H9 (cell line): ENCODE results near the gene DAAM1. TPM values are rescaled to one million over a fixed set of nuclear protein-coding genes. Genes with fewer than 3 reads are reported as not detected.

ENCODE experiments used
- DNase-seq: peaks from one replicate; pipeline ENCODE4 v3.0.0-alpha.2; 2017
- H2AFZ ChIP-seq: one replicate; pipeline ENCODE4 v1.6.1; 2013; ENCODE audit warnings: mild to moderate bottlenecking, low read length, control low read depth, moderate library complexity
- H2AK5ac ChIP-seq: 2 replicates; pipeline ENCODE4 v1.6.1; 2013; ENCODE audit warnings: low read length, control low read depth, mixed read lengths; ENCODE audit not compliant: insufficient read length
- H2BK120ac ChIP-seq: one replicate; pipeline ENCODE4 v1.6.1; 2013; ENCODE audit warnings: low read depth, mild to moderate bottlenecking, low read length, control low read depth, inconsistent platforms; ENCODE audit not compliant: poor library complexity, severe bottlenecking
- H2BK12ac ChIP-seq: 2 replicates; pipeline ENCODE4 v1.6.1; 2013; ENCODE audit warnings: low read length, control low read depth, mixed read lengths, low read depth; ENCODE audit not compliant: insufficient read length
- H2BK15ac ChIP-seq: 2 replicates; pipeline ENCODE4 v1.6.1; 2013; ENCODE audit warnings: low read depth, low read length, control low read depth
- H2BK20ac ChIP-seq: one replicate; pipeline ENCODE4 v1.6.1; 2013; ENCODE audit warnings: low read depth, mild to moderate bottlenecking, low read length, control low read depth, inconsistent platforms; ENCODE audit not compliant: poor library complexity, severe bottlenecking
- H2BK5ac ChIP-seq: 2 replicates; pipeline ENCODE4 v1.6.1; 2013; ENCODE audit warnings: low read length, control low read depth, mixed read lengths; ENCODE audit not compliant: insufficient read length
- H3K14ac ChIP-seq: 2 replicates; pipeline ENCODE4 v1.6.1; 2013; ENCODE audit warnings: low read length, control low read depth; ENCODE audit not compliant: insufficient read depth
- H3K18ac ChIP-seq: 2 replicates; pipeline ENCODE4 v1.6.1; 2013; ENCODE audit warnings: low read depth, mild to moderate bottlenecking, mixed read lengths, low read length, control low read depth; ENCODE audit not compliant: insufficient read length
- H3K23ac ChIP-seq: 2 replicates; pipeline ENCODE4 v1.6.1; 2013; ENCODE audit warnings: low read length, control low read depth, mixed read lengths, low read depth; ENCODE audit not compliant: insufficient read length
- H3K23me2 ChIP-seq: 2 replicates; pipeline ENCODE4 v1.6.1; 2013; ENCODE audit warnings: low read depth, mild to moderate bottlenecking, mixed read lengths, low read length, control low read depth; ENCODE audit not compliant: insufficient read length, poor library complexity, severe bottlenecking
- H3K27ac ChIP-seq: 2 replicates; pipeline ENCODE4 v1.5.1; 2013; ENCODE audit warnings: low read length, control low read depth, mixed read lengths, low read depth; ENCODE audit not compliant: insufficient read length
- H3K27me3 ChIP-seq: 2 replicates; pipeline ENCODE4 v1.6.1; 2013; ENCODE audit warnings: low read length, control low read depth, inconsistent platforms; ENCODE audit not compliant: insufficient read depth
- H3K4ac ChIP-seq: 2 replicates; pipeline ENCODE4 v1.6.1; 2013; ENCODE audit warnings: low read depth, mild to moderate bottlenecking, control low read depth, inconsistent platforms, low read length, moderate library complexity
- H3K4me1 ChIP-seq: 2 replicates; pipeline ENCODE4 v1.6.1; 2013; ENCODE audit warnings: low read length, control low read depth, inconsistent platforms; ENCODE audit not compliant: insufficient read depth
- H3K4me2 ChIP-seq: 2 replicates; pipeline ENCODE4 v1.6.1; 2013; ENCODE audit warnings: low read length, control low read depth, mixed read lengths; ENCODE audit not compliant: insufficient read length, insufficient read depth
- H3K56ac ChIP-seq: 2 replicates; pipeline ENCODE4 v1.6.1; 2013; ENCODE audit warnings: low read depth, mild to moderate bottlenecking, mixed read lengths, low read length, control low read depth; ENCODE audit not compliant: insufficient read length
- H3K79me1 ChIP-seq: 2 replicates; pipeline ENCODE4 v1.6.1; 2013; ENCODE audit warnings: low read depth, mild to moderate bottlenecking, moderate library complexity, low read length, control low read depth, inconsistent platforms; ENCODE audit not compliant: insufficient read depth, poor library complexity, severe bottlenecking
- H3K79me2 ChIP-seq: 2 replicates; pipeline ENCODE4 v1.6.1; 2013; ENCODE audit warnings: low read length, control low read depth, inconsistent platforms; ENCODE audit not compliant: insufficient read depth
- H3K9ac ChIP-seq: 2 replicates; pipeline ENCODE4 v1.6.1; 2013; ENCODE audit warnings: low read length, control low read depth, mixed read lengths; ENCODE audit not compliant: insufficient read length; ENCODE audit errors: extremely low read depth
- H3K9me3 ChIP-seq: one replicate; pipeline ENCODE4 v1.6.1; 2013; ENCODE audit warnings: low read depth, low read length, inconsistent platforms; ENCODE audit not compliant: control insufficient read depth
- H3T11ph ChIP-seq: one replicate; pipeline ENCODE4 v1.6.1; 2013; ENCODE audit warnings: mild to moderate bottlenecking, low read length, control low read depth, inconsistent platforms
- H4K20me1 ChIP-seq: one replicate; pipeline ENCODE4 v1.6.1; 2013; ENCODE audit not compliant: control insufficient read depth, insufficient read length, insufficient read depth
- H4K5ac ChIP-seq: 2 replicates; pipeline ENCODE4 v1.6.1; 2013; ENCODE audit warnings: low read depth, mild to moderate bottlenecking, mixed read lengths, low read length, control low read depth; ENCODE audit not compliant: insufficient read length
- H4K8ac ChIP-seq: replicated peaks from 2 replicates; pipeline ENCODE4 v1.6.1; 2013; ENCODE audit warnings: low read length, control low read depth, mixed read lengths, low read depth; ENCODE audit not compliant: insufficient read length
- H4K91ac ChIP-seq: 2 replicates; pipeline ENCODE4 v1.6.1; 2013; ENCODE audit warnings: low read depth, mild to moderate bottlenecking, moderate library complexity, mixed read lengths, low read length, control low read depth; ENCODE audit not compliant: insufficient read length
- H3K27ac Mint-ChIP-seq, 3 experiments: 2 replicates in 2 of 3; 3 replicates in 1 of 3; pipeline ENCODE4 v1.8.0; 2020 to 2021; ENCODE audit warnings: mixed read lengths in 3 of 3, mild to moderate bottlenecking in 1 of 3, moderate library complexity in 1 of 3
- H3K27me3 Mint-ChIP-seq: 2 replicates; pipeline ENCODE4 v1.8.0; 2021; ENCODE audit warnings: low read depth, mild to moderate bottlenecking, moderate library complexity, mixed read lengths
- H3K36me3 Mint-ChIP-seq, 3 experiments: 2 replicates in 2 of 3; 3 replicates in 1 of 3; pipeline ENCODE4 v1.8.0; 2020 to 2021; ENCODE audit warnings: low read depth in 3 of 3, mixed read lengths in 3 of 3; ENCODE audit not compliant: insufficient read depth in 1 of 3
- H3K4me1 Mint-ChIP-seq, 2 experiments: 2 replicates each; pipeline ENCODE4 v1.8.0; 2020; ENCODE audit warnings: mixed read lengths in 2 of 2
- H3K4me3 Mint-ChIP-seq, 2 experiments: 2 replicates in 1 of 2; 3 replicates in 1 of 2; pipeline ENCODE4 v1.8.0; 2020 to 2021; ENCODE audit warnings: mild to moderate bottlenecking in 2 of 2, mixed read lengths in 2 of 2, moderate library complexity in 1 of 2
- H3K9me3 Mint-ChIP-seq, 2 experiments: 2 replicates in 1 of 2; 3 replicates in 1 of 2; pipeline ENCODE4 v1.8.0; 2020; ENCODE audit warnings: mild to moderate bottlenecking in 2 of 2, mixed read lengths in 2 of 2, moderate library complexity in 1 of 2
- CTCF ChIP-seq: fragments of 200-600 bp; sonication (generic); conservative IDR thresholded peaks from 3 replicates; pipeline ENCODE4 v1.8.0; 2021; ENCODE audit warnings: antibody characterized with exemption, mild to moderate bottlenecking
- WGBS: extraction: QIAGEN DNeasy Blood & Tissue Kit; methylation state at CpG from one replicate; pipeline ENCODE4 v1.1.7; 2013; ENCODE audit warnings: missing lambda C conversion rate, low lambda C conversion rate, mixed read lengths; ENCODE audit not compliant: insufficient read length; ENCODE audit errors: extremely low coverage; 5-methylcytosine and 5-hydroxymethylcytosine counted together
- total RNA-seq: library from RNA; stranded (reverse); gene quantifications from 2 replicates; pipeline ENCODE4 v1.2.1, GENCODE V29; 2021

The DAAM1 gene
- total RNA-seq, 1 experiment from 2014 or later = 19.5 TPM

- Histone ChIP-seq H2AK5ac (no peak overlapping the region), H2BK120ac (no peak overlapping the region), H3K4me1 (no peaks in the 10 kb centered on the region; the same call in 1 of the 2 replicates), H2AFZ (no peak overlapping the region), H3K18ac (no peak overlapping the region), H4K5ac (no peak overlapping the region), H3K4ac (no peak overlapping the region), H3K23me2 (no peaks in the 10 kb centered on the region), H3K23ac (no peak overlapping the region), H3K9me3 (no peaks in the 10 kb centered on the region), H2BK20ac (no peak overlapping the region), H3K4me2 (no peak overlapping the region), H4K20me1 (no peaks in the 10 kb centered on the region), H3K27ac (no peak overlapping the region), H3K9ac (no peak overlapping the region), H3K27me3 (no peaks in the 10 kb centered on the region), H3K79me2 (no peaks in the 10 kb centered on the region), H2BK5ac (no peak overlapping the region), H3T11ph (no peak overlapping the region), H4K8ac (no peak overlapping the region), H2BK12ac (no peak overlapping the region), H2BK15ac (no peak overlapping the region), H3K14ac (no peak overlapping the region), H3K79me1 (no peaks in the 10 kb centered on the region), H3K56ac (no peak overlapping the region), H4K91ac (no peak overlapping the region)
- Mint-ChIP-seq H3K36me3 (peaks cover 0 to 4% (median 3%) of the 10 kb centered on the region in 3 experiments; a peak in 2 of 7 replicates), H3K27me3 (no peaks in the 10 kb centered on the region), H3K4me1 (0 out of 4 replicates have a peak, but pooled peaks cover 2 to 3% of the 10 kb centered on the region in 2 experiments), H3K4me3 (no peak overlapping the region), H3K9me3 (no peaks in the 10 kb centered on the region), H3K27ac (0 out of 7 replicates have a peak overlapping the region, but pooled peaks of 1 of the 3 experiments have one; percentile 8)
- WGBS = no CpG with 5 or more reads among the region's 5 CpGs
- DNase-seq = no peak
- TF ChIP-seq CTCF = no peak
Observed at GRCh38 chr14:59363531-59364226, 175.2 kb downstream of the DAAM1 start.
